Dermis blood vessel endothelial cell (primary cell): Measurements from ENCODE around the gene UGCG. TPM values are rescaled to one million over a fixed set of nuclear protein-coding genes. Genes with fewer than 3 reads are reported as not detected.

Experiments
- total RNA-seq: library from RNA; depleted of rRNA; stranded (reverse); fragments of >200 nt; gene quantifications from 2 replicates; pipeline ENCODE4 v1.2.3, GENCODE V29; 2014

The UGCG gene
- total RNA-seq, 1 donor from 2014 or later: 112 TPM

Other genes with a start within 250 kb of the UGCG start
- 72.0 and 106 TPM in 2 replicates for gene GNG10, start 235.2 kb upstream of the UGCG start, total RNA-seq
- not detected in 2 replicates for gene SHOC1, start 101.9 kb upstream of the UGCG start, total RNA-seq